SK-N-SH (cell line): ENCODE measurements around the gene AK5.

Source experiments
- EP300 ChIP-seq, 2 experiments: IDR thresholded peaks; 2 replicates each; pipeline versions ENCODE4 v1.4.0 to v1.6.1; 2012; ENCODE audit warnings: borderline replicate concordance in 1 of 2, low read depth in 1 of 2, low read length in 1 of 2
- POLR2AphosphoS5 ChIP-seq: IDR thresholded peaks from 2 replicates; pipeline ENCODE4 v1.6.1; 2012; ENCODE audit warnings: low read depth, low read length
- RCOR1 ChIP-seq: fragments of 150-350 bp; IDR thresholded peaks from 2 replicates; pipeline ENCODE4 v1.6.1; 2017; ENCODE audit warnings: antibody characterized with exemption, low read length
- TF ChIP-seq, protein P1 (sequence below): fragments of 200-600 bp; sonication (generic); IDR thresholded peaks from 2 replicates; pipeline ENCODE4 v1.6.1; 2017; ENCODE audit warnings: antibody characterized with exemption, mild to moderate bottlenecking, moderate library complexity
- TF ChIP-seq, protein P2 (sequence below): fragments of 150-350 bp; IDR thresholded peaks from 2 replicates; pipeline ENCODE4 v1.6.1; 2017; ENCODE audit warnings: antibody characterized with exemption, low read length, low read depth, borderline replicate concordance

DNA sequence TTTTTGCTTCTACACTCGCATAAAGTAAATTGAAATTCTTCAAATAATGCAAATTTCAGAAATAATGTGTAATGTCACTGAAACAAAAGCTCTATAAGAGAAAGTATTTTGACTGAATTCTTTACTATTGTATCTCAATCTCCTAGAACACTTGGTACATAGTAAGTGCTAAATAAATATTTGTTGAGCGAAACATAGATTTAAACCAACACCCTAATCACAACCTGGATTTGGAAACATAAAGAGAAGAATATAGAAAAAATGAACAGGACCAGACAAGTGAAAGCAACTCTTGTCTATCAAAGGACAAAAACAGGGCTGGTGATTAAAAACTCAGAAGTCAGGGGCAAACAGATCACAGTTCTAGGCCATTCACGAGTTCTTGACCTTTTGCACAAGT, 74.3 kb downstream of the AK5 start:
- TF ChIP-seq, protein P1, sequence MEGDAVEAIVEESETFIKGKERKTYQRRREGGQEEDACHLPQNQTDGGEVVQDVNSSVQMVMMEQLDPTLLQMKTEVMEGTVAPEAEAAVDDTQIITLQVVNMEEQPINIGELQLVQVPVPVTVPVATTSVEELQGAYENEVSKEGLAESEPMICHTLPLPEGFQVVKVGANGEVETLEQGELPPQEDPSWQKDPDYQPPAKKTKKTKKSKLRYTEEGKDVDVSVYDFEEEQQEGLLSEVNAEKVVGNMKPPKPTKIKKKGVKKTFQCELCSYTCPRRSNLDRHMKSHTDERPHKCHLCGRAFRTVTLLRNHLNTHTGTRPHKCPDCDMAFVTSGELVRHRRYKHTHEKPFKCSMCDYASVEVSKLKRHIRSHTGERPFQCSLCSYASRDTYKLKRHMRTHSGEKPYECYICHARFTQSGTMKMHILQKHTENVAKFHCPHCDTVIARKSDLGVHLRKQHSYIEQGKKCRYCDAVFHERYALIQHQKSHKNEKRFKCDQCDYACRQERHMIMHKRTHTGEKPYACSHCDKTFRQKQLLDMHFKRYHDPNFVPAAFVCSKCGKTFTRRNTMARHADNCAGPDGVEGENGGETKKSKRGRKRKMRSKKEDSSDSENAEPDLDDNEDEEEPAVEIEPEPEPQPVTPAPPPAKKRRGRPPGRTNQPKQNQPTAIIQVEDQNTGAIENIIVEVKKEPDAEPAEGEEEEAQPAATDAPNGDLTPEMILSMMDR, result no peak
- TF ChIP-seq EP300 (IDR thresholded peaks at IDR 0.05; ENCODE audit: borderline replicate concordance in 1 of 2, low read depth in 1 of 2, low read length in 1 of 2), result no peak
- TF ChIP-seq POLR2AphosphoS5, result no peak
- TF ChIP-seq RCOR1, result no peak
- TF ChIP-seq, protein P2, sequence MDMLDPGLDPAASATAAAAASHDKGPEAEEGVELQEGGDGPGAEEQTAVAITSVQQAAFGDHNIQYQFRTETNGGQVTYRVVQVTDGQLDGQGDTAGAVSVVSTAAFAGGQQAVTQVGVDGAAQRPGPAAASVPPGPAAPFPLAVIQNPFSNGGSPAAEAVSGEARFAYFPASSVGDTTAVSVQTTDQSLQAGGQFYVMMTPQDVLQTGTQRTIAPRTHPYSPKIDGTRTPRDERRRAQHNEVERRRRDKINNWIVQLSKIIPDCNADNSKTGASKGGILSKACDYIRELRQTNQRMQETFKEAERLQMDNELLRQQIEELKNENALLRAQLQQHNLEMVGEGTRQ, result no peak
